CD14-positive monocyte (primary cell): Measurements from ENCODE around the gene PSMG4. TPM values are rescaled to one million over a fixed set of nuclear protein-coding genes. Genes with fewer than 3 reads are reported as not detected.

Experiments
- DNase-seq, 3 donors: peaks; one replicate each; pipeline ENCODE4 v3.0.0-alpha.2; 2011 to 2022
- H2AFZ ChIP-seq: 2 replicates; pipeline ENCODE4 v1.6.0; 2012; ENCODE audit warnings: mild to moderate bottlenecking, low read depth, low read length, inconsistent platforms; ENCODE audit not compliant: insufficient read depth, poor library complexity, severe bottlenecking
- H3K27ac ChIP-seq, 2 donors: 1 replicate in 1 of 2; 2 replicates in 1 of 2; pipeline ENCODE4 v1.5.1; 2012 to 2013; ENCODE audit warnings: low read length in 2 of 2, control low read depth in 1 of 2, inconsistent platforms in 1 of 2, low read depth in 1 of 2, mild to moderate bottlenecking in 1 of 2
- H3K27me3 ChIP-seq, 2 donors: one replicate each; pipeline versions ENCODE4 v1.6.0 to v1.6.1; 2011 to 2013; ENCODE audit warnings: low read length in 2 of 2; ENCODE audit not compliant: control insufficient read depth in 2 of 2, insufficient read depth in 2 of 2
- H3K36me3 ChIP-seq, 2 donors: replicated peaks in 1 of 2; 1 replicate in 1 of 2; 2 replicates in 1 of 2; pipeline versions ENCODE4 v1.5.1 to v1.6.1; 2012 to 2013; ENCODE audit warnings: low read length in 2 of 2, control low read depth in 1 of 2, inconsistent platforms in 1 of 2, mild to moderate bottlenecking in 1 of 2; ENCODE audit not compliant: insufficient read depth in 2 of 2, control insufficient read depth in 1 of 2
- H3K4me1 ChIP-seq, 2 donors: 1 replicate in 1 of 2; 2 replicates in 1 of 2; pipeline versions ENCODE4 v1.5.1 to v1.6.1; 2012 to 2013; ENCODE audit warnings: low read length in 2 of 2, control low read depth in 1 of 2, inconsistent platforms in 1 of 2, mild to moderate bottlenecking in 1 of 2, moderate library complexity in 1 of 2; ENCODE audit not compliant: insufficient read depth in 2 of 2, control insufficient read depth in 1 of 2
- H3K4me2 ChIP-seq: replicated peaks from 2 replicates; pipeline ENCODE3; 2012; ENCODE audit warnings: low read length, moderate library complexity, mild to moderate bottlenecking; ENCODE audit not compliant: poor library complexity, severe bottlenecking; ENCODE audit errors: extremely low read depth
- H3K4me3 ChIP-seq, 3 experiments: fragments of 200-600 bp in 1 of 3; sonication (generic) in 1 of 3; replicated peaks in 1 of 3; 1 replicate in 2 of 3; 2 replicates in 1 of 3; pipeline ENCODE4 v1.5.1; 2011 to 2013; ENCODE audit warnings: low read length in 3 of 3, mild to moderate bottlenecking in 3 of 3, control low read depth in 2 of 3, low read depth in 2 of 3, inconsistent platforms in 1 of 3, moderate library complexity in 1 of 3
- H3K79me2 ChIP-seq: 2 replicates; pipeline ENCODE4 v1.6.0; 2012; ENCODE audit warnings: mild to moderate bottlenecking, control low read depth, inconsistent platforms, low read length, moderate library complexity; ENCODE audit not compliant: insufficient read depth
- H3K9ac ChIP-seq: 2 replicates; pipeline ENCODE4 v1.6.0; 2017; ENCODE audit warnings: low read length, mild to moderate bottlenecking; ENCODE audit not compliant: insufficient read depth, poor library complexity, severe bottlenecking
- H3K9me3 ChIP-seq, 2 donors: replicated peaks in 1 of 2; 1 replicate in 1 of 2; 2 replicates in 1 of 2; pipeline versions ENCODE4 v1.5.1 to v1.6.1; 2012 to 2013; ENCODE audit warnings: low read length in 2 of 2, control low read depth in 1 of 2; ENCODE audit not compliant: control insufficient read depth in 1 of 2, insufficient read depth in 1 of 2
- H4K20me1 ChIP-seq: 2 replicates; pipeline ENCODE4 v1.6.0; 2012; ENCODE audit warnings: mild to moderate bottlenecking, low read length, control low read depth, moderate library complexity; ENCODE audit not compliant: insufficient read depth
- H3K27ac Mint-ChIP-seq, 7 donors: one replicate each; pipeline ENCODE4 v1.8.0; 2020; ENCODE audit warnings: mild to moderate bottlenecking in 7 of 7, mixed read lengths in 7 of 7, moderate library complexity in 6 of 7, inconsistent platforms in 2 of 7
- H3K27me3 Mint-ChIP-seq, 3 donors: one replicate each; pipeline ENCODE4 v1.8.0; 2021 to 2022; ENCODE audit warnings: low read depth in 3 of 3, mild to moderate bottlenecking in 3 of 3, mixed read lengths in 3 of 3, moderate library complexity in 3 of 3, inconsistent platforms in 1 of 3
- H3K36me3 Mint-ChIP-seq, 2 donors: one replicate each; pipeline ENCODE4 v1.8.0; 2020; ENCODE audit warnings: mixed read lengths in 2 of 2, inconsistent platforms in 1 of 2, mild to moderate bottlenecking in 1 of 2
- H3K4me1 Mint-ChIP-seq: one replicate; pipeline ENCODE4 v1.8.0; 2020; ENCODE audit warnings: mild to moderate bottlenecking, mixed read lengths
- H3K4me3 Mint-ChIP-seq, 2 donors: one replicate each; pipeline ENCODE4 v1.8.0; 2020; ENCODE audit warnings: mild to moderate bottlenecking in 2 of 2, mixed read lengths in 2 of 2, moderate library complexity in 1 of 2
- H3K9me3 Mint-ChIP-seq, 7 donors: one replicate each; pipeline ENCODE4 v1.8.0; 2020 to 2022; ENCODE audit warnings: mixed read lengths in 7 of 7, mild to moderate bottlenecking in 6 of 7, moderate library complexity in 6 of 7, inconsistent platforms in 2 of 7
- CTCF ChIP-seq: fragments of 200-600 bp; IDR thresholded peaks from one replicate; pipeline ENCODE4 v1.8.0; 2022; ENCODE audit warnings: antibody characterized with exemption, mild to moderate bottlenecking
- WGBS: methylation state at CpG from one replicate; pipeline ENCODE4 v1.1.5; 2013; ENCODE audit warnings: missing lambda C conversion rate; ENCODE audit not compliant: insufficient coverage; 5-methylcytosine and 5-hydroxymethylcytosine counted together
- intact Hi-C, 2 donors: fragments of 100-400 bp; cut with micrococcal nuclease; formaldehyde crosslinking; loops; one replicate each; pipeline versions ENCODE4 v1.15.0 to v1.15.1; 2023
- polyA plus RNA-seq, 3 donors: library from polyadenylated mRNA; depleted of rRNA in 1 of 3; unstranded in 2 of 3; stranded (reverse) in 1 of 3; fragments of 300-500 nt in 2 of 3; fragments of >200 nt in 1 of 3; fragmentation: Illumina TruSeq in 2 of 3; gene quantifications; 1 replicate in 2 of 3; 2 replicates in 1 of 3; pipeline ENCODE4 v1.2.3, GENCODE V29; 2012 to 2021

The PSMG4 gene
- polyA plus RNA-seq, 3 donors: 23.6 to 31.1 (median 27.9) TPM

- Mint-ChIP-seq H3K4me1 (no peaks in the 10 kb centered on the region), H3K36me3 (peaks cover 57 to 71% of the 10 kb centered on the region in 2 donors), H3K4me3 (no peak overlapping the region), H3K27me3 (peaks cover 0 to 2% (median 0%) of the 10 kb centered on the region in 3 donors), H3K27ac (peak overlapping the region in 1 of 7 donors; percentile 12), H3K9me3 (no peaks in the 10 kb centered on the region)
- Histone ChIP-seq H3K36me3 (peaks cover 42 to 79% of the 10 kb centered on the region in 2 donors), H3K4me1 (no peaks in the 10 kb centered on the region), H4K20me1 (peaks cover 37% of the 10 kb centered on the region), H3K27me3 (no peaks in the 10 kb centered on the region), H3K9me3 (no peaks in the 10 kb centered on the region), H3K27ac (no peak overlapping the region), H3K4me3 (no peak overlapping the region), H3K79me2 (peaks cover 5% of the 10 kb centered on the region), H3K9ac (no peak overlapping the region), H2AFZ (no peak overlapping the region), H3K4me2 (no peak overlapping the region)
- no peak for TF ChIP-seq CTCF
- intact Hi-C loops: no loop called here
- 91% methylated on average over 9 of the region's 27 CpGs for WGBS
- no peak for DNase-seq
Observed at GRCh38 chr6:3269281-3269975, 10.7 kb downstream of the PSMG4 start.

- Histone ChIP-seq H3K4me3 (no peak overlapping the region), H3K27ac (no peak overlapping the region), H3K27me3 (no peaks in the 10 kb centered on the region), H3K79me2 (peaks cover 3% of the 10 kb centered on the region), H3K4me2 (no peak overlapping the region), H3K9me3 (no peaks in the 10 kb centered on the region), H3K36me3 (peaks cover 39 to 70% of the 10 kb centered on the region in 2 donors), H4K20me1 (peaks cover 29% of the 10 kb centered on the region), H3K9ac (no peak overlapping the region), H3K4me1 (no peaks in the 10 kb centered on the region), H2AFZ (no peak overlapping the region)
- intact Hi-C loops: loop anchor here in 1 of 2 donors (10.0 kb wide), 1 partner anchor 865 kb away; the partner anchor contains the start of gene ECI2
- Mint-ChIP-seq H3K27me3 (peaks cover 0 to 2% (median 0%) of the 10 kb centered on the region in 3 donors), H3K36me3 (peaks cover 51 to 62% of the 10 kb centered on the region in 2 donors), H3K4me3 (no peak overlapping the region), H3K4me1 (no peaks in the 10 kb centered on the region), H3K9me3 (no peaks in the 10 kb centered on the region), H3K27ac (no peak overlapping the region)
- TF ChIP-seq CTCF: no peak
- no peak for DNase-seq
- 84% methylated on average over 14 of the region's 15 CpGs for WGBS
Observed at GRCh38 chr6:3270258-3270657, 11.5 kb downstream of the PSMG4 start.
